ENCODE results near the gene SELENOM. TPM values are rescaled to one million over a fixed set of nuclear protein-coding genes. Genes with fewer than 3 reads are reported as not detected.

Gene SELENOM
- total and polyA plus RNA-seq, 2 of the 8 experiments (the other 6 are each of a cell fraction or from before 2014, with no cell fraction given), result 22.7 to 40.0 TPM

- TF ChIP-seq CTCF (IDR thresholded peaks at IDR 0.05; ENCODE audit: control extremely low read depth in 1 of 3, insufficient read depth in 1 of 3, low read depth in 1 of 3, low read length in 3 of 3) (no peak), TEAD4 (IDR thresholded peaks at IDR 0.05; ENCODE audit: low read depth, low read length) (no peak), USF2 (IDR thresholded peaks at IDR 0.05; ENCODE audit: low read length) (no peak), GABPA (IDR thresholded peaks at IDR 0.05; ENCODE audit: borderline replicate concordance, insufficient read depth, low read length) (no peak), ATF2 (IDR thresholded peaks at IDR 0.05; ENCODE audit: low read length) (peak; percentile 59; the same call in 1 of the 2 replicates), SRF (IDR thresholded peaks at IDR 0.05; ENCODE audit: low read depth, low read length) (no peak)
Measured at GRCh38 chr22:31122532-31123291, 15.3 kb upstream of the SELENOM start, which contains the start of gene INPP5J (continued).
